ENCODE results near the gene UROS.

- TF ChIP-seq REST (IDR thresholded peaks at IDR 0.05; ENCODE audit: low read depth, low read length) (no peak), CTCF (IDR thresholded peaks at IDR 0.05) (no peak), SMC3 (IDR thresholded peaks at IDR 0.05; ENCODE audit: low read depth, low read length) (no peak), EP300 (IDR thresholded peaks at IDR 0.05; ENCODE audit: borderline replicate concordance in 1 of 2, low read depth in 1 of 2, low read length in 1 of 2) (no peak), POLR2AphosphoS5 (IDR thresholded peaks at IDR 0.05; ENCODE audit: low read depth, low read length) (no peak), FOXM1 (IDR thresholded peaks at IDR 0.05; ENCODE audit: low read depth) (no peak)
Measured at GRCh38 chr10:125765835-125766234, 57.2 kb downstream of the UROS start.
